Liver (tissue), 3 donors: ENCODE data around the gene CYLD.

Experiments
- EGR1 ChIP-seq, 2 donors: IDR thresholded peaks; 2 replicates each; pipeline ENCODE4 v1.6.1; 2016 to 2018; ENCODE audit warnings: antibody characterized with exemption in 2 of 2, low read depth in 2 of 2
- FOXA1 ChIP-seq: IDR thresholded peaks from 2 replicates; pipeline ENCODE4 v1.6.1; 2016; ENCODE audit warnings: antibody characterized with exemption
- FOXA2 ChIP-seq: IDR thresholded peaks from 2 replicates; pipeline ENCODE4 v1.6.1; 2016; ENCODE audit warnings: antibody characterized with exemption
- JUND ChIP-seq, 2 donors: IDR thresholded peaks; 2 replicates each; pipeline ENCODE4 v1.6.1; 2016; ENCODE audit warnings: antibody characterized with exemption in 2 of 2
- RAD21 ChIP-seq, 2 donors: IDR thresholded peaks; 2 replicates each; pipeline ENCODE4 v1.6.1; 2016; ENCODE audit warnings: antibody characterized with exemption in 2 of 2, mild to moderate bottlenecking in 2 of 2
- RXRA ChIP-seq, 2 donors: IDR thresholded peaks; 2 replicates each; pipeline ENCODE4 v1.6.1; 2017 to 2018; ENCODE audit warnings: antibody characterized with exemption in 2 of 2, mild to moderate bottlenecking in 1 of 2
- SP1 ChIP-seq: IDR thresholded peaks from 2 replicates; pipeline ENCODE4 v1.6.1; 2018; ENCODE audit warnings: antibody characterized with exemption, mild to moderate bottlenecking
- TAF1 ChIP-seq: conservative IDR thresholded peaks from 2 replicates; pipeline ENCODE4 v1.6.1; 2016; ENCODE audit warnings: antibody characterized with exemption, mild to moderate bottlenecking
- YY1 ChIP-seq: IDR thresholded peaks from 2 replicates; pipeline ENCODE4 v1.6.1; 2016; ENCODE audit warnings: antibody characterized with exemption, mild to moderate bottlenecking
- TF ChIP-seq, protein P1 (sequence below): fragments of 150-350 bp; IDR thresholded peaks from 2 replicates; pipeline ENCODE4 v1.5.1; 2017; ENCODE audit warnings: improper control_type of control experiment, low read depth, low read length; ENCODE audit not compliant: missing input control
- TF ChIP-seq, protein P2 (sequence below): IDR thresholded peaks from 2 replicates; pipeline ENCODE4 v1.6.1; 2016; ENCODE audit warnings: antibody characterized with exemption
- TF ChIP-seq, protein P3 (sequence below): IDR thresholded peaks from 2 replicates; pipeline ENCODE4 v1.6.1; 2016; ENCODE audit warnings: antibody characterized with exemption
- TF ChIP-seq, protein P4 (sequence below): IDR thresholded peaks from 2 replicates; pipeline ENCODE4 v1.6.1; 2016; ENCODE audit warnings: antibody characterized with exemption
- TF ChIP-seq, protein P5 (sequence below): IDR thresholded peaks from 2 replicates; pipeline ENCODE4 v1.6.1; 2016; ENCODE audit warnings: antibody characterized with exemption, mild to moderate bottlenecking
- donor health status: healthy.
- donor health status: healthy.

DNA sequence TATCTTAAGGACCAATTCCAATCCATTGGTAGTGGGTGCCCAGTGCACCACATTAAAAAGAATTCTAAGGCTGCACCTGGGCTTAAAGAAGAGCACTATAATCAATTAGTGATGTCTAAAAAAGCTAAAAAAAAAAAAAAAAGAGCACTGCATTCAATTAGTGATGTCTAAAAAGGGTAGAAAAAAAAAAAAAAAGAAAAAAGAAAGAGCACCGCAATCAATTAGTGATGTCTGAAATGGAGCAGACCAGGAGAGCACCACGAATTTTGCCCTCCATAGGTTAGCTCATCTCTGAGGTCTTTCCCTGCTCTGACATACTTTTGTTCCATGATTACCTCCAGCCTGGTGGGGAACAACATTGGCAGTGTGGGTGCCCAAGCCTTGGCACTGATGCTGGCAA lies 18.9 kb upstream of the CYLD start:
- TF ChIP-seq, protein P1, sequence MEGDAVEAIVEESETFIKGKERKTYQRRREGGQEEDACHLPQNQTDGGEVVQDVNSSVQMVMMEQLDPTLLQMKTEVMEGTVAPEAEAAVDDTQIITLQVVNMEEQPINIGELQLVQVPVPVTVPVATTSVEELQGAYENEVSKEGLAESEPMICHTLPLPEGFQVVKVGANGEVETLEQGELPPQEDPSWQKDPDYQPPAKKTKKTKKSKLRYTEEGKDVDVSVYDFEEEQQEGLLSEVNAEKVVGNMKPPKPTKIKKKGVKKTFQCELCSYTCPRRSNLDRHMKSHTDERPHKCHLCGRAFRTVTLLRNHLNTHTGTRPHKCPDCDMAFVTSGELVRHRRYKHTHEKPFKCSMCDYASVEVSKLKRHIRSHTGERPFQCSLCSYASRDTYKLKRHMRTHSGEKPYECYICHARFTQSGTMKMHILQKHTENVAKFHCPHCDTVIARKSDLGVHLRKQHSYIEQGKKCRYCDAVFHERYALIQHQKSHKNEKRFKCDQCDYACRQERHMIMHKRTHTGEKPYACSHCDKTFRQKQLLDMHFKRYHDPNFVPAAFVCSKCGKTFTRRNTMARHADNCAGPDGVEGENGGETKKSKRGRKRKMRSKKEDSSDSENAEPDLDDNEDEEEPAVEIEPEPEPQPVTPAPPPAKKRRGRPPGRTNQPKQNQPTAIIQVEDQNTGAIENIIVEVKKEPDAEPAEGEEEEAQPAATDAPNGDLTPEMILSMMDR: no peak
- TF ChIP-seq FOXA1 (no peak), YY1 (no peak), RXRA (IDR thresholded peaks at IDR 0.05) (no peak), TAF1 (no peak), RAD21 (IDR thresholded peaks at IDR 0.05) (no peak), JUND (IDR thresholded peaks at IDR 0.05) (no peak), FOXA2 (no peak), SP1 (no peak), EGR1 (IDR thresholded peaks at IDR 0.05; ENCODE audit: low read depth in 2 of 2) (no peak)
- TF ChIP-seq, protein P2, sequence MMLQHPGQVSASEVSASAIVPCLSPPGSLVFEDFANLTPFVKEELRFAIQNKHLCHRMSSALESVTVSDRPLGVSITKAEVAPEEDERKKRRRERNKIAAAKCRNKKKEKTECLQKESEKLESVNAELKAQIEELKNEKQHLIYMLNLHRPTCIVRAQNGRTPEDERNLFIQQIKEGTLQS: no peak
- TF ChIP-seq, protein P3, sequence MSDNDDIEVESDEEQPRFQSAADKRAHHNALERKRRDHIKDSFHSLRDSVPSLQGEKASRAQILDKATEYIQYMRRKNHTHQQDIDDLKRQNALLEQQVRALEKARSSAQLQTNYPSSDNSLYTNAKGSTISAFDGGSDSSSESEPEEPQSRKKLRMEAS: no peak
- TF ChIP-seq, protein P4, sequence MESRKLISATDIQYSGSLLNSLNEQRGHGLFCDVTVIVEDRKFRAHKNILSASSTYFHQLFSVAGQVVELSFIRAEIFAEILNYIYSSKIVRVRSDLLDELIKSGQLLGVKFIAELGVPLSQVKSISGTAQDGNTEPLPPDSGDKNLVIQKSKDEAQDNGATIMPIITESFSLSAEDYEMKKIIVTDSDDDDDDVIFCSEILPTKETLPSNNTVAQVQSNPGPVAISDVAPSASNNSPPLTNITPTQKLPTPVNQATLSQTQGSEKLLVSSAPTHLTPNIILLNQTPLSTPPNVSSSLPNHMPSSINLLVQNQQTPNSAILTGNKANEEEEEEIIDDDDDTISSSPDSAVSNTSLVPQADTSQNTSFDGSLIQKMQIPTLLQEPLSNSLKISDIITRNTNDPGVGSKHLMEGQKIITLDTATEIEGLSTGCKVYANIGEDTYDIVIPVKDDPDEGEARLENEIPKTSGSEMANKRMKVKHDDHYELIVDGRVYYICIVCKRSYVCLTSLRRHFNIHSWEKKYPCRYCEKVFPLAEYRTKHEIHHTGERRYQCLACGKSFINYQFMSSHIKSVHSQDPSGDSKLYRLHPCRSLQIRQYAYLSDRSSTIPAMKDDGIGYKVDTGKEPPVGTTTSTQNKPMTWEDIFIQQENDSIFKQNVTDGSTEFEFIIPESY: no peak
- TF ChIP-seq, protein P5, sequence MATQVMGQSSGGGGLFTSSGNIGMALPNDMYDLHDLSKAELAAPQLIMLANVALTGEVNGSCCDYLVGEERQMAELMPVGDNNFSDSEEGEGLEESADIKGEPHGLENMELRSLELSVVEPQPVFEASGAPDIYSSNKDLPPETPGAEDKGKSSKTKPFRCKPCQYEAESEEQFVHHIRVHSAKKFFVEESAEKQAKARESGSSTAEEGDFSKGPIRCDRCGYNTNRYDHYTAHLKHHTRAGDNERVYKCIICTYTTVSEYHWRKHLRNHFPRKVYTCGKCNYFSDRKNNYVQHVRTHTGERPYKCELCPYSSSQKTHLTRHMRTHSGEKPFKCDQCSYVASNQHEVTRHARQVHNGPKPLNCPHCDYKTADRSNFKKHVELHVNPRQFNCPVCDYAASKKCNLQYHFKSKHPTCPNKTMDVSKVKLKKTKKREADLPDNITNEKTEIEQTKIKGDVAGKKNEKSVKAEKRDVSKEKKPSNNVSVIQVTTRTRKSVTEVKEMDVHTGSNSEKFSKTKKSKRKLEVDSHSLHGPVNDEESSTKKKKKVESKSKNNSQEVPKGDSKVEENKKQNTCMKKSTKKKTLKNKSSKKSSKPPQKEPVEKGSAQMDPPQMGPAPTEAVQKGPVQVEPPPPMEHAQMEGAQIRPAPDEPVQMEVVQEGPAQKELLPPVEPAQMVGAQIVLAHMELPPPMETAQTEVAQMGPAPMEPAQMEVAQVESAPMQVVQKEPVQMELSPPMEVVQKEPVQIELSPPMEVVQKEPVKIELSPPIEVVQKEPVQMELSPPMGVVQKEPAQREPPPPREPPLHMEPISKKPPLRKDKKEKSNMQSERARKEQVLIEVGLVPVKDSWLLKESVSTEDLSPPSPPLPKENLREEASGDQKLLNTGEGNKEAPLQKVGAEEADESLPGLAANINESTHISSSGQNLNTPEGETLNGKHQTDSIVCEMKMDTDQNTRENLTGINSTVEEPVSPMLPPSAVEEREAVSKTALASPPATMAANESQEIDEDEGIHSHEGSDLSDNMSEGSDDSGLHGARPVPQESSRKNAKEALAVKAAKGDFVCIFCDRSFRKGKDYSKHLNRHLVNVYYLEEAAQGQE: no peak
